Activated T-helper 1 cell treated with anti-CD3 and anti-CD28 coated beads, Interleukin-2, amount 50 U/mL, for 16 hours (primary cell): ENCODE data around the gene PPM1D.
A peak's percentile ranks its signal among the peaks of the same experiment; 100 is the strongest.
"Not testable (repeated sequence)": the region's sequence is repeated elsewhere in the genome, so short reads cannot be mapped to it uniquely, and the experiment has no call there.

Source experiments
- DNase-seq, 2 donors: peaks; one replicate each; pipeline ENCODE4 v3.0.0-alpha.2; 2020; ENCODE audit warnings: low read depth in 1 of 2, low spot score in 1 of 2

The PPM1D gene

GRCh38 chr17:60599620-60600489 lies at the start of gene PPM1D:
Gene PPM1D, plus strand, starts transcription at chr17:60600193. Its CDS starts 222 bp downstream, at chr17:60600415.
- peak; percentile 95 to 96 for DNase-seq

- DNase-seq: not testable (repeated sequence)
Observed at GRCh38 chr17:60552255-60552654, 47.7 kb upstream of the PPM1D start.

GRCh38 chr17:60554377-60554788 lies 45.6 kb upstream of the PPM1D start:
- no peak for DNase-seq

- no peak for DNase-seq
Observed at GRCh38 chr17:60555786-60556185, 44.2 kb upstream of the PPM1D start.

GRCh38 chr17:60557805-60558204 lies 42.2 kb upstream of the PPM1D start:
- no peak for DNase-seq

- DNase-seq: no peak
Observed at GRCh38 chr17:60559659-60559994, 40.4 kb upstream of the PPM1D start.

GRCh38 chr17:60559995-60560859 lies 39.8 kb upstream of the PPM1D start:
- DNase-seq: no peak

- DNase-seq: no peak
Observed at GRCh38 chr17:60560860-60561257, 39.1 kb upstream of the PPM1D start.

- no peak for DNase-seq
Observed at GRCh38 chr17:60562421-60562820, 37.6 kb upstream of the PPM1D start.

- DNase-seq: no peak
Observed at GRCh38 chr17:60563743-60564142, 36.2 kb upstream of the PPM1D start.

- DNase-seq: no peak
Observed at GRCh38 chr17:60565233-60565632, 34.8 kb upstream of the PPM1D start.

GRCh38 chr17:60573236-60574051 lies 26.5 kb upstream of the PPM1D start:
- DNase-seq: no peak

- DNase-seq: no peak
Observed at GRCh38 chr17:60577147-60577915, 22.7 kb upstream of the PPM1D start.

GRCh38 chr17:60579090-60579489 lies 20.9 kb upstream of the PPM1D start:
- DNase-seq: no peak

- no peak for DNase-seq
Observed at GRCh38 chr17:60579551-60579950, 20.4 kb upstream of the PPM1D start.

GRCh38 chr17:60583008-60583407 lies 17.0 kb upstream of the PPM1D start:
- DNase-seq: no peak

- DNase-seq: no peak
Observed at GRCh38 chr17:60585887-60586286, 14.1 kb upstream of the PPM1D start.

GRCh38 chr17:60586288-60586974 lies 13.6 kb upstream of the PPM1D start:
- no peak for DNase-seq

GRCh38 chr17:60590070-60590469 lies 9.9 kb upstream of the PPM1D start:
- DNase-seq: no peak

GRCh38 chr17:60592750-60593149 lies 7.2 kb upstream of the PPM1D start:
- no peak for DNase-seq
